DND-41 (cell line): Measurements from ENCODE around the gene CIBAR2.

ENCODE experiments used
- ATAC-seq: fragments of 200-7000 bp; cut with Tn5 transposase; 3 replicates; pipeline ENCODE4 v1.9.1; 2021; ENCODE audit warnings: low read depth; ENCODE audit not compliant: insufficient read depth
- DNase-seq: peaks from one replicate; pipeline ENCODE4 v3.0.0-alpha.2; 2020
- H2AFZ ChIP-seq: 2 replicates; pipeline ENCODE4 v1.6.0; 2012; ENCODE audit warnings: low read depth, low read length
- H3K27ac ChIP-seq: 2 replicates; pipeline ENCODE4 v1.5.1; 2012; ENCODE audit warnings: low read length, inconsistent platforms
- H3K27me3 ChIP-seq: fragments of 200-600 bp; sonication (generic); 2 replicates; pipeline ENCODE4 v1.6.0; 2012; ENCODE audit warnings: low read length, mild to moderate bottlenecking, inconsistent platforms; ENCODE audit not compliant: insufficient read depth, poor library complexity
- H3K36me3 ChIP-seq: 2 replicates; pipeline ENCODE4 v1.5.1; 2012; ENCODE audit warnings: low read length, inconsistent platforms; ENCODE audit not compliant: insufficient read depth
- H3K4me1 ChIP-seq: 2 replicates; pipeline ENCODE4 v1.5.1; 2012; ENCODE audit warnings: mild to moderate bottlenecking, low read length; ENCODE audit not compliant: insufficient read depth
- H3K4me2 ChIP-seq: 2 replicates; pipeline ENCODE4 v1.6.0; 2012; ENCODE audit warnings: mild to moderate bottlenecking, moderate library complexity, low read length, inconsistent platforms; ENCODE audit not compliant: insufficient read depth
- H3K4me3 ChIP-seq, 2 experiments: fragments of 200-600 bp in 1 of 2; shearing (Covaris generic) in 1 of 2; 2 replicates each; pipeline ENCODE4 v1.5.1; 2012 to 2016; ENCODE audit warnings: inconsistent platforms in 2 of 2, low read length in 2 of 2, mild to moderate bottlenecking in 2 of 2, low read depth in 1 of 2, moderate library complexity in 1 of 2
- H3K79me2 ChIP-seq: 2 replicates; pipeline ENCODE4 v1.6.0; 2012; ENCODE audit warnings: low read length, inconsistent platforms; ENCODE audit not compliant: insufficient read depth
- H3K9ac ChIP-seq: 2 replicates; pipeline ENCODE4 v1.6.0; 2012; ENCODE audit warnings: low read depth, mild to moderate bottlenecking, inconsistent platforms, low read length, moderate library complexity
- H3K9me3 ChIP-seq: 2 replicates; pipeline ENCODE4 v1.5.1; 2012; ENCODE audit warnings: low read length, moderate library complexity, mild to moderate bottlenecking, inconsistent platforms; ENCODE audit not compliant: insufficient read depth, severe bottlenecking
- H4K20me1 ChIP-seq: 2 replicates; pipeline ENCODE4 v1.6.0; 2012; ENCODE audit warnings: low read length; ENCODE audit not compliant: insufficient read depth
- EZH2 ChIP-seq: IDR thresholded peaks from 3 replicates; pipeline ENCODE4 v1.6.1; 2012; ENCODE audit warnings: borderline replicate concordance, low read depth, mild to moderate bottlenecking, moderate library complexity, low read length, inconsistent platforms; ENCODE audit not compliant: severe bottlenecking
- TF ChIP-seq, protein P1 (sequence below): IDR thresholded peaks from 2 replicates; pipeline ENCODE4 v1.5.1; 2012; ENCODE audit warnings: borderline replicate concordance, low read length, moderate library complexity, mild to moderate bottlenecking; ENCODE audit not compliant: poor library complexity, severe bottlenecking; ENCODE audit errors: extremely low read depth

CIBAR2 gene

DNA sequence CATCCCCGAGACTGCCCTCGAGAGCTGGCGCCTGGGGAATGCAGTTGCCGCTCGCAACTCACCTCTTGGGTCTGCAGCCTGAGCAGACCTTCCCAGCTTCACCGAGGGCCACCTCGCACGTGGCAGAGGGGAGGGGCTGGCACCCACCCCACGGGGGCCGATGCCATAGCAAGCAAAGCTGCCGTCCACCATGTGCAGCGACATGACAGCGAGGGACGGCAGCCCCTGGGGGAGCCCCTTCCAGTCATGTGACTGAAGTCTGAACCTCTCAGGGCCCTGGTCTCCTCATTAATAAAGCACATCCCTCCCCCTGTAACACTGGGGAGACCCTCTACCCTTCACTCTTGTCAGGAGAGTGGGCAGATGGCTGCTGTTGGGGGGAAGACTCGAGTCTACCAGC lies 30.5 kb downstream of the CIBAR2 start:
- no peak overlapping the region for H3K4me2 ChIP-seq
- no peaks in the 10 kb centered on the region for H3K4me1 ChIP-seq
- H3K27me3 ChIP-seq = no peaks in the 10 kb centered on the region

GRCh38 chr16:85081038-85081437 lies 31.2 kb downstream of the CIBAR2 start:
- H3K4me2 ChIP-seq = no peak overlapping the region
- ATAC-seq = no peak
- TF ChIP-seq, protein P1, sequence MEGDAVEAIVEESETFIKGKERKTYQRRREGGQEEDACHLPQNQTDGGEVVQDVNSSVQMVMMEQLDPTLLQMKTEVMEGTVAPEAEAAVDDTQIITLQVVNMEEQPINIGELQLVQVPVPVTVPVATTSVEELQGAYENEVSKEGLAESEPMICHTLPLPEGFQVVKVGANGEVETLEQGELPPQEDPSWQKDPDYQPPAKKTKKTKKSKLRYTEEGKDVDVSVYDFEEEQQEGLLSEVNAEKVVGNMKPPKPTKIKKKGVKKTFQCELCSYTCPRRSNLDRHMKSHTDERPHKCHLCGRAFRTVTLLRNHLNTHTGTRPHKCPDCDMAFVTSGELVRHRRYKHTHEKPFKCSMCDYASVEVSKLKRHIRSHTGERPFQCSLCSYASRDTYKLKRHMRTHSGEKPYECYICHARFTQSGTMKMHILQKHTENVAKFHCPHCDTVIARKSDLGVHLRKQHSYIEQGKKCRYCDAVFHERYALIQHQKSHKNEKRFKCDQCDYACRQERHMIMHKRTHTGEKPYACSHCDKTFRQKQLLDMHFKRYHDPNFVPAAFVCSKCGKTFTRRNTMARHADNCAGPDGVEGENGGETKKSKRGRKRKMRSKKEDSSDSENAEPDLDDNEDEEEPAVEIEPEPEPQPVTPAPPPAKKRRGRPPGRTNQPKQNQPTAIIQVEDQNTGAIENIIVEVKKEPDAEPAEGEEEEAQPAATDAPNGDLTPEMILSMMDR = no peak
- TF ChIP-seq EZH2 = no peak
- H4K20me1 ChIP-seq = no peaks in the 10 kb centered on the region
- no peaks in the 10 kb centered on the region for H3K9me3 ChIP-seq
- H3K79me2 ChIP-seq = no peaks in the 10 kb centered on the region
- no peak overlapping the region for H3K27ac ChIP-seq
- H2AFZ ChIP-seq = no peak overlapping the region
- no peak overlapping the region for H3K4me3 ChIP-seq
- no peak overlapping the region for H3K9ac ChIP-seq
- H3K4me1 ChIP-seq = no peaks in the 10 kb centered on the region
- DNase-seq = no peak
- H3K27me3 ChIP-seq = no peaks in the 10 kb centered on the region
- no peaks in the 10 kb centered on the region for H3K36me3 ChIP-seq

More for the DNA sequence above, 30.5 kb downstream of the CIBAR2 start:
- Histone ChIP-seq H3K4me3 (no peak overlapping the region), H3K27ac (no peak overlapping the region), H4K20me1 (no peaks in the 10 kb centered on the region), H2AFZ (no peak overlapping the region), H3K9ac (no peak overlapping the region), H3K79me2 (no peaks in the 10 kb centered on the region), H3K36me3 (no peaks in the 10 kb centered on the region), H3K9me3 (no peaks in the 10 kb centered on the region)
- no peak for ATAC-seq
- no peak for DNase-seq
- TF ChIP-seq EZH2 = no peak
- TF ChIP-seq, protein P1 = no peak

GRCh38 chr16:85079785-85080570 lies 32.3 kb downstream of the CIBAR2 start:
- Histone ChIP-seq H2AFZ (no peak overlapping the region), H3K9ac (no peak overlapping the region), H3K36me3 (no peaks in the 10 kb centered on the region), H3K4me2 (no peak overlapping the region), H3K9me3 (no peaks in the 10 kb centered on the region), H3K27ac (no peak overlapping the region), H3K79me2 (no peaks in the 10 kb centered on the region), H3K4me3 (no peak overlapping the region), H3K27me3 (no peaks in the 10 kb centered on the region), H3K4me1 (no peaks in the 10 kb centered on the region), H4K20me1 (no peaks in the 10 kb centered on the region)
- ATAC-seq (no peak), DNase-seq (no peak)
- TF ChIP-seq, protein P1 = no peak
- TF ChIP-seq EZH2 = no peak
